Skeletal muscle tissue (tissue), 4 donors: ENCODE results near the gene ATP5PO. TPM values are rescaled to one million over a fixed set of nuclear protein-coding genes. Genes with fewer than 3 reads are reported as not detected.

Source experiments
- H3K27ac ChIP-seq: one replicate; pipeline ENCODE4 v1.7.0; 2013; ENCODE audit warnings: mild to moderate bottlenecking, low read depth, low read length, inconsistent platforms
- H3K27me3 ChIP-seq, 3 donors: one replicate each; pipeline ENCODE4 v1.7.0; 2013; ENCODE audit warnings: low read length in 3 of 3; ENCODE audit not compliant: control insufficient read depth in 3 of 3, insufficient read depth in 3 of 3
- H3K36me3 ChIP-seq, 3 donors: one replicate each; pipeline ENCODE4 v1.7.0; 2013; ENCODE audit warnings: low read length in 3 of 3; ENCODE audit not compliant: control insufficient read depth in 3 of 3, insufficient read depth in 3 of 3
- H3K4me1 ChIP-seq, 3 donors: one replicate each; pipeline ENCODE4 v1.7.0; 2013; ENCODE audit warnings: low read length in 3 of 3, mild to moderate bottlenecking in 3 of 3; ENCODE audit not compliant: control insufficient read depth in 3 of 3, insufficient read depth in 3 of 3
- H3K4me3 ChIP-seq, 3 donors: one replicate each; pipeline ENCODE4 v1.7.0; 2013; ENCODE audit warnings: low read length in 3 of 3
- H3K9ac ChIP-seq, 3 donors: one replicate each; pipeline ENCODE4 v1.7.0; 2013; ENCODE audit warnings: low read length in 3 of 3, mild to moderate bottlenecking in 3 of 3, moderate library complexity in 2 of 3, low read depth in 1 of 3
- H3K9me3 ChIP-seq, 3 donors: one replicate each; pipeline ENCODE4 v1.7.0; 2013; ENCODE audit warnings: low read length in 3 of 3; ENCODE audit not compliant: control insufficient read depth in 3 of 3
- total RNA-seq: library from RNA; depleted of rRNA; stranded (reverse); fragments of >200 nt; gene quantifications from one replicate; pipeline ENCODE4 v1.2.3, GENCODE V29; 2014
- donor health status: Osteomylitis.

Gene ATP5PO
- total RNA-seq, 1 donor from 2014 or later, result 258 TPM

GRCh38 chr21:33901412-33902288, 14.0 kb downstream of the ATP5PO start:
- H3K36me3 ChIP-seq, result peaks cover 34 to 54% (median 47%) of the 10 kb centered on the region in 3 donors
- H3K27ac ChIP-seq, result no peak overlapping the region
- no peak overlapping the region for H3K4me3 ChIP-seq
- H3K4me1 ChIP-seq, result peaks cover 0 to 8% (median 0%) of the 10 kb centered on the region in 3 donors
- no peaks in the 10 kb centered on the region for H3K27me3 ChIP-seq
- no peak overlapping the region for H3K9ac ChIP-seq
- no peaks in the 10 kb centered on the region for H3K9me3 ChIP-seq

- peaks cover 11 to 18% (median 11%) of the 10 kb centered on the region in 3 donors for H3K4me1 ChIP-seq
- no peak overlapping the region for H3K27ac ChIP-seq
- H3K9ac ChIP-seq, result no peak overlapping the region
- no peaks in the 10 kb centered on the region for H3K27me3 ChIP-seq
- H3K36me3 ChIP-seq, result peaks cover 17 to 35% (median 26%) of the 10 kb centered on the region in 3 donors
- no peaks in the 10 kb centered on the region for H3K9me3 ChIP-seq
- no peak overlapping the region for H3K4me3 ChIP-seq
Observed at GRCh38 chr21:33899199-33899598, 16.4 kb downstream of the ATP5PO start.

GRCh38 chr21:33898586-33898985, 17.0 kb downstream of the ATP5PO start:
- H3K9me3 ChIP-seq, result no peaks in the 10 kb centered on the region

GRCh38 chr21:33897739-33898138, 17.9 kb downstream of the ATP5PO start:
- no peaks in the 10 kb centered on the region for H3K9me3 ChIP-seq
- no peak overlapping the region for H3K4me3 ChIP-seq
- H3K4me1 ChIP-seq, result peaks cover 11 to 16% (median 13%) of the 10 kb centered on the region in 3 donors
- H3K36me3 ChIP-seq, result peaks cover 10 to 21% (median 11%) of the 10 kb centered on the region in 3 donors
- H3K27me3 ChIP-seq, result no peaks in the 10 kb centered on the region
- H3K27ac ChIP-seq, result no peak overlapping the region
- no peak overlapping the region for H3K9ac ChIP-seq

More at GRCh38 chr21:33898586-33898985, 17.0 kb downstream of the ATP5PO start:
- no peaks in the 10 kb centered on the region for H3K27me3 ChIP-seq
- H3K9ac ChIP-seq, result no peak overlapping the region
- H3K36me3 ChIP-seq, result peaks cover 14 to 29% (median 20%) of the 10 kb centered on the region in 3 donors
- H3K4me1 ChIP-seq, result peaks cover 11 to 18% (median 13%) of the 10 kb centered on the region in 3 donors
- no peak overlapping the region for H3K4me3 ChIP-seq
- no peak overlapping the region for H3K27ac ChIP-seq

GRCh38 chr21:33897098-33897497, 18.5 kb downstream of the ATP5PO start:
- no peak overlapping the region for H3K9ac ChIP-seq
- H3K36me3 ChIP-seq, result peaks cover 5 to 14% (median 7%) of the 10 kb centered on the region in 3 donors
- H3K9me3 ChIP-seq, result no peaks in the 10 kb centered on the region
- peaks cover 11 to 13% (median 12%) of the 10 kb centered on the region in 3 donors for H3K4me1 ChIP-seq
- H3K4me3 ChIP-seq, result no peak overlapping the region
- no peak overlapping the region for H3K27ac ChIP-seq
- no peaks in the 10 kb centered on the region for H3K27me3 ChIP-seq

GRCh38 chr21:33896691-33897090, 18.9 kb downstream of the ATP5PO start:
- Histone ChIP-seq H3K9me3 (no peaks in the 10 kb centered on the region), H3K27me3 (no peaks in the 10 kb centered on the region), H3K9ac (no peak overlapping the region)

GRCh38 chr21:33895356-33895755, 20.2 kb downstream of the ATP5PO start:
- Histone ChIP-seq H3K27me3 (no peaks in the 10 kb centered on the region), H3K4me1 (peaks cover 9 to 13% (median 11%) of the 10 kb centered on the region in 3 donors), H3K4me3 (peak overlapping the region in 2 of 3 donors; percentile 65 to 69), H3K9me3 (no peaks in the 10 kb centered on the region), H3K9ac (peak overlapping the region in 1 of 3 donors; percentile 74), H3K36me3 (peaks cover 0 to 5% (median 1%) of the 10 kb centered on the region in 3 donors), H3K27ac (no peak overlapping the region)

More at GRCh38 chr21:33896691-33897090, 18.9 kb downstream of the ATP5PO start:
- peaks cover under 1 to 11% (median 7%) of the 10 kb centered on the region in 3 donors for H3K36me3 ChIP-seq
- peaks cover 9 to 13% (median 11%) of the 10 kb centered on the region in 3 donors for H3K4me1 ChIP-seq
- H3K4me3 ChIP-seq, result no peak overlapping the region
- H3K27ac ChIP-seq, result no peak overlapping the region

GRCh38 chr21:33894736-33895288, 20.8 kb downstream of the ATP5PO start:
- Histone ChIP-seq H3K27me3 (no peaks in the 10 kb centered on the region), H3K27ac (peak overlapping the region; percentile 11), H3K9ac (peak overlapping the region; percentile 55 to 74 (median 71)), H3K4me3 (peak overlapping the region; percentile 65 to 75 (median 69)), H3K4me1 (peaks cover 9 to 13% (median 11%) of the 10 kb centered on the region in 3 donors), H3K36me3 (peaks cover 0 to 2% (median 0%) of the 10 kb centered on the region in 3 donors), H3K9me3 (no peaks in the 10 kb centered on the region)

GRCh38 chr21:33893917-33894316, 21.7 kb downstream of the ATP5PO start:
- H3K27me3 ChIP-seq, result no peaks in the 10 kb centered on the region
- H3K4me1 ChIP-seq, result peaks cover 9 to 13% (median 11%) of the 10 kb centered on the region in 3 donors
- peak overlapping the region in 1 of 3 donors; percentile 74 for H3K9ac ChIP-seq
- H3K4me3 ChIP-seq, result no peak overlapping the region
- H3K9me3 ChIP-seq, result no peaks in the 10 kb centered on the region
- H3K36me3 ChIP-seq, result no peaks in the 10 kb centered on the region
- H3K27ac ChIP-seq, result no peak overlapping the region

- H3K9me3 ChIP-seq, result no peaks in the 10 kb centered on the region
- no peaks in the 10 kb centered on the region for H3K36me3 ChIP-seq
- peaks cover 9 to 13% (median 11%) of the 10 kb centered on the region in 3 donors for H3K4me1 ChIP-seq
- H3K27ac ChIP-seq, result no peak overlapping the region
- no peak overlapping the region for H3K9ac ChIP-seq
- H3K27me3 ChIP-seq, result no peaks in the 10 kb centered on the region
- H3K4me3 ChIP-seq, result no peak overlapping the region
Observed at GRCh38 chr21:33892853-33893252, 22.8 kb downstream of the ATP5PO start.
